ENCODE measurements around the gene ACER2. TPM values are rescaled to one million over a fixed set of nuclear protein-coding genes. Genes with fewer than 3 reads are reported as not detected.
"Not testable (repeated sequence)": the region's sequence is repeated elsewhere in the genome, so short reads cannot be mapped to it uniquely, and the experiment has no call there.

ACER2 gene
- total RNA-seq = 1 to 10 TPM; 3.3 to 3.6 TPM

- Mint-ChIP-seq H3K27ac (peak within 1 kb of the TSS; percentile 79), H3K27me3 (peaks cover 2% of the 10 kb centered on the region)
- POLR2A ChIA-PET = interaction anchor here (0.6 kb wide), 1 partner anchor 49 kb away, joined by 7 read pairs; no protein-coding TSS in a partner anchor
These were observed at the start of gene ACER2 for GRCh38 chr9:19408693-19409400. Gene ACER2 (plus strand): TSS chr9:19409009. CDS start chr9:19409085, 76 bp downstream.

GRCh38 chr9:19369107-19369506, 39.7 kb upstream of the ACER2 start:
- Mint-ChIP-seq H3K36me3 (ENCODE audit: low read depth) (peaks cover 24% of the 10 kb centered on the region), H3K4me3 (no peak overlapping the region), H3K27ac (no peak overlapping the region), H3K27me3 (no peaks in the 10 kb centered on the region), H3K9me3 (no peaks in the 10 kb centered on the region), H3K4me1 (peaks cover 2% of the 10 kb centered on the region)
- POLR2A ChIA-PET = no interaction called here
- CTCF ChIA-PET = no interaction called here
- DNase-seq = no peak

More at GRCh38 chr9:19408693-19409400, at the start of gene ACER2:
- peak; percentile 94 for DNase-seq
- H3K4me3 Mint-ChIP-seq = peak within 1 kb of the TSS; percentile 85
- peaks cover 19% of the 10 kb centered on the region for H3K4me1 Mint-ChIP-seq
- no peaks in the 10 kb centered on the region for H3K36me3 Mint-ChIP-seq (ENCODE audit: low read depth)
- H3K9me3 Mint-ChIP-seq = no peaks in the 10 kb centered on the region
- CTCF ChIA-PET = interaction anchor here (0.7 kb wide), 1 partner anchor 342 kb away, joined by 4 read pairs; no protein-coding TSS in a partner anchor

GRCh38 chr9:19371942-19372341, 36.9 kb upstream of the ACER2 start:
- H3K9me3 Mint-ChIP-seq = no peaks in the 10 kb centered on the region
- CTCF ChIA-PET = interaction anchor here (0.7 to 1.3 kb wide), 2 partner anchors 9 to 85 kb away, joined by 3 read pairs; no protein-coding TSS in a partner anchor
- POLR2A ChIA-PET = no interaction called here
- peaks cover 10% of the 10 kb centered on the region for H3K4me1 Mint-ChIP-seq
- no peak for DNase-seq
- no peaks in the 10 kb centered on the region for H3K27me3 Mint-ChIP-seq
- H3K36me3 Mint-ChIP-seq (ENCODE audit: low read depth) = peaks cover 40% of the 10 kb centered on the region
- H3K27ac Mint-ChIP-seq = no peak overlapping the region
- H3K4me3 Mint-ChIP-seq = no peak overlapping the region

- peaks cover 46% of the 10 kb centered on the region for H3K36me3 Mint-ChIP-seq (ENCODE audit: low read depth)
- H3K4me3 Mint-ChIP-seq = no peak overlapping the region
- ChIA-PET POLR2A (no interaction called here), CTCF (interaction anchor here (0.6 to 1.3 kb wide), 3 partner anchors 11 to 85 kb away, joined by 3 read pairs; no protein-coding TSS in a partner anchor)
- no peaks in the 10 kb centered on the region for H3K27me3 Mint-ChIP-seq
- H3K27ac Mint-ChIP-seq = peak overlapping the region; percentile 41
- H3K9me3 Mint-ChIP-seq = no peaks in the 10 kb centered on the region
- peaks cover 16% of the 10 kb centered on the region for H3K4me1 Mint-ChIP-seq
- DNase-seq = no peak
These were observed 36.2 kb upstream of the ACER2 start for GRCh38 chr9:19372567-19372966.

GRCh38 chr9:19373527-19373926, 35.3 kb upstream of the ACER2 start:
- Mint-ChIP-seq H3K9me3 (no peaks in the 10 kb centered on the region), H3K36me3 (ENCODE audit: low read depth) (peaks cover 51% of the 10 kb centered on the region), H3K27me3 (no peaks in the 10 kb centered on the region), H3K4me1 (peaks cover 23% of the 10 kb centered on the region), H3K4me3 (no peak overlapping the region), H3K27ac (no peak overlapping the region)
- ChIA-PET CTCF (interaction anchor here (1.3 kb wide), 1 partner anchor 12 kb away, joined by 3 read pairs; no protein-coding TSS in a partner anchor), POLR2A (no interaction called here)
- DNase-seq = no peak

- H3K36me3 Mint-ChIP-seq (ENCODE audit: low read depth) = peaks cover 67% of the 10 kb centered on the region
- DNase-seq = no peak
- H3K4me1 Mint-ChIP-seq = peaks cover 28% of the 10 kb centered on the region
- H3K4me3 Mint-ChIP-seq = no peak overlapping the region
- no peaks in the 10 kb centered on the region for H3K27me3 Mint-ChIP-seq
- ChIA-PET CTCF (no interaction called here), POLR2A (interaction anchor here (0.7 kb wide), 1 partner anchor 11 kb away, joined by 3 read pairs; no protein-coding TSS in a partner anchor)
- H3K9me3 Mint-ChIP-seq = no peaks in the 10 kb centered on the region
- H3K27ac Mint-ChIP-seq = no peak overlapping the region
These were observed 33.3 kb upstream of the ACER2 start for GRCh38 chr9:19375538-19375937.

- H3K36me3 Mint-ChIP-seq (ENCODE audit: low read depth) = peaks cover 66% of the 10 kb centered on the region
- no peak for DNase-seq
- no peaks in the 10 kb centered on the region for H3K9me3 Mint-ChIP-seq
- H3K27ac Mint-ChIP-seq = no peak overlapping the region
- POLR2A ChIA-PET = no interaction called here
- no peaks in the 10 kb centered on the region for H3K27me3 Mint-ChIP-seq
- CTCF ChIA-PET = interaction anchor here (1.1 kb wide), 1 partner anchor 30 kb away, joined by 3 read pairs; no protein-coding TSS in a partner anchor
- peaks cover 38% of the 10 kb centered on the region for H3K4me1 Mint-ChIP-seq
- H3K4me3 Mint-ChIP-seq = peak overlapping the region; percentile 97
These were observed 31.9 kb upstream of the ACER2 start for GRCh38 chr9:19376931-19377330.

GRCh38 chr9:19378164-19378563, 30.6 kb upstream of the ACER2 start:
- Mint-ChIP-seq H3K27me3 (no peaks in the 10 kb centered on the region), H3K4me1 (peaks cover 40% of the 10 kb centered on the region), H3K9me3 (no peaks in the 10 kb centered on the region), H3K27ac (peak overlapping the region; percentile 99), H3K4me3 (peak overlapping the region; percentile 97), H3K36me3 (ENCODE audit: low read depth) (peaks cover 63% of the 10 kb centered on the region)
- DNase-seq = no peak
- CTCF ChIA-PET = interaction anchor here (0.8 to 1.1 kb wide), 2 partner anchors 17 to 28 kb away, joined by 3 read pairs; no protein-coding TSS in a partner anchor
- POLR2A ChIA-PET = no interaction called here

GRCh38 chr9:19378647-19379046, 30.2 kb upstream of the ACER2 start:
- peaks cover 40% of the 10 kb centered on the region for H3K4me1 Mint-ChIP-seq
- CTCF ChIA-PET = no interaction called here
- H3K9me3 Mint-ChIP-seq = no peaks in the 10 kb centered on the region
- POLR2A ChIA-PET = no interaction called here
- no peaks in the 10 kb centered on the region for H3K27me3 Mint-ChIP-seq
- no peak for DNase-seq
- H3K4me3 Mint-ChIP-seq = peak overlapping the region; percentile 97
- peaks cover 59% of the 10 kb centered on the region for H3K36me3 Mint-ChIP-seq (ENCODE audit: low read depth)
- H3K27ac Mint-ChIP-seq = peak overlapping the region; percentile 99

GRCh38 chr9:19379283-19379682, 29.5 kb upstream of the ACER2 start:
- Mint-ChIP-seq H3K36me3 (ENCODE audit: low read depth) (peaks cover 53% of the 10 kb centered on the region), H3K27ac (peak overlapping the region; percentile 99), H3K27me3 (no peaks in the 10 kb centered on the region), H3K4me3 (peak overlapping the region; percentile 97), H3K4me1 (peaks cover 40% of the 10 kb centered on the region), H3K9me3 (no peaks in the 10 kb centered on the region)
- no peak for DNase-seq
- CTCF ChIA-PET = interaction anchor here (1.2 to 1.6 kb wide), 2 partner anchors 78 to 79 kb away, joined by 3 to 5 read pairs; no protein-coding TSS in a partner anchor
- POLR2A ChIA-PET = no interaction called here

GRCh38 chr9:19379697-19380046, 29.1 kb upstream of the ACER2 start:
- peaks cover 49% of the 10 kb centered on the region for H3K36me3 Mint-ChIP-seq (ENCODE audit: low read depth)
- H3K4me3 Mint-ChIP-seq = peak overlapping the region; percentile 97
- peak; percentile 47 for DNase-seq
- H3K27ac Mint-ChIP-seq = peak overlapping the region; percentile 99
- H3K4me1 Mint-ChIP-seq = peaks cover 40% of the 10 kb centered on the region
- no peaks in the 10 kb centered on the region for H3K9me3 Mint-ChIP-seq
- ChIA-PET CTCF (interaction anchor here (0.9 to 1.6 kb wide), 4 partner anchors 9 to 85 kb away, joined by 3 to 7 read pairs (median 4); no protein-coding TSS in a partner anchor), POLR2A (no interaction called here)
- no peaks in the 10 kb centered on the region for H3K27me3 Mint-ChIP-seq

- peaks cover 41% of the 10 kb centered on the region for H3K36me3 Mint-ChIP-seq (ENCODE audit: low read depth)
- H3K4me1 Mint-ChIP-seq = peaks cover 40% of the 10 kb centered on the region
- no peaks in the 10 kb centered on the region for H3K9me3 Mint-ChIP-seq
- H3K27ac Mint-ChIP-seq = peak overlapping the region; percentile 99
- DNase-seq = no peak
- CTCF ChIA-PET = no interaction called here
- peak overlapping the region; percentile 97 for H3K4me3 Mint-ChIP-seq
- POLR2A ChIA-PET = no interaction called here
- no peaks in the 10 kb centered on the region for H3K27me3 Mint-ChIP-seq
These were observed 28.1 kb upstream of the ACER2 start for GRCh38 chr9:19380826-19381075.

GRCh38 chr9:19381656-19382055, 27.2 kb upstream of the ACER2 start:
- ChIA-PET CTCF (no interaction called here), POLR2A (no interaction called here)
- no peaks in the 10 kb centered on the region for H3K9me3 Mint-ChIP-seq
- DNase-seq = no peak
- peaks cover 33% of the 10 kb centered on the region for H3K36me3 Mint-ChIP-seq (ENCODE audit: low read depth)
- no peaks in the 10 kb centered on the region for H3K27me3 Mint-ChIP-seq
- H3K27ac Mint-ChIP-seq = no peak overlapping the region
- H3K4me3 Mint-ChIP-seq = no peak overlapping the region
- peaks cover 32% of the 10 kb centered on the region for H3K4me1 Mint-ChIP-seq

- H3K27ac Mint-ChIP-seq; H3K4me3 Mint-ChIP-seq; CTCF ChIA-PET; H3K36me3 Mint-ChIP-seq (ENCODE audit: low read depth); POLR2A ChIA-PET; DNase-seq; H3K9me3 Mint-ChIP-seq: not testable (repeated sequence)
- Mint-ChIP-seq H3K4me1 (peaks cover 12% of the 10 kb centered on the region), H3K27me3 (peaks cover 13% of the 10 kb centered on the region)
These were observed 23.6 kb upstream of the ACER2 start for GRCh38 chr9:19385212-19385611.
